ENCODE measurements around the gene TSHZ3.

Gene TSHZ3

DNA sequence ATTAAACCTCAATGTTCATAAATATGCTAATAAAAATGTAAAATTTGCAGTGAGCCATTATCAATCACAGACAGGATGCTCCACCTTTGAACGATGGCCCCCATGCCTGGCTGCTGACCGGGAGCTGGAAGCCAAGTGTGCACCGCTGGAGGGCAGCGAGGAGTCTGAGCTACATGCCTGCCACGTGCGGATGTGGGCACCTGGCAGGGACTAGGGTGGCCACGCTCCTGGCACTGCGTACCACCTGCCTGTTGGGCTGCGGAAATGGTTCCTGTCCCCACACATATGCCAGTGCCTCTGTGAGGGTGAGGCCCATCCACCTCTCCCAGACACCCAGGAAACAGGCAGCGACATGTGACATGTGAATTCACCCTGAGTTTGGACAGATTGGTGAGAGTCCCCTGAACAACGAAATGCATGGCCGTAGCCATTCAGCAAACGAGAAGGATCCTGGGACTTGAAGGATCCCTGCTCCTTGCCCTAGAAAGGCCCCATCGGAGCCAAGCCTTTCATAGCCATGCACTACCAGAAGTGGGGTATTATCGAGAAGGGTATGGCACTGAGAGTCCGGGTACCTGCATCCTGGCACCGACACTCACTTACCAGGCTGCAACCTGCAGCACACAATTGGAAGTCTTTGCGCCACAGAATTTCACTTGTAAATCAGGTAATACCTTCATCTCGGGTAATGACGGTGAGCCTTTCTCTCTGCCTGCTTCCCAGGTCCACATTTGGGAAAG, 35.8 kb downstream of the TSHZ3 start:
- no peak for DNase-seq

DNA sequence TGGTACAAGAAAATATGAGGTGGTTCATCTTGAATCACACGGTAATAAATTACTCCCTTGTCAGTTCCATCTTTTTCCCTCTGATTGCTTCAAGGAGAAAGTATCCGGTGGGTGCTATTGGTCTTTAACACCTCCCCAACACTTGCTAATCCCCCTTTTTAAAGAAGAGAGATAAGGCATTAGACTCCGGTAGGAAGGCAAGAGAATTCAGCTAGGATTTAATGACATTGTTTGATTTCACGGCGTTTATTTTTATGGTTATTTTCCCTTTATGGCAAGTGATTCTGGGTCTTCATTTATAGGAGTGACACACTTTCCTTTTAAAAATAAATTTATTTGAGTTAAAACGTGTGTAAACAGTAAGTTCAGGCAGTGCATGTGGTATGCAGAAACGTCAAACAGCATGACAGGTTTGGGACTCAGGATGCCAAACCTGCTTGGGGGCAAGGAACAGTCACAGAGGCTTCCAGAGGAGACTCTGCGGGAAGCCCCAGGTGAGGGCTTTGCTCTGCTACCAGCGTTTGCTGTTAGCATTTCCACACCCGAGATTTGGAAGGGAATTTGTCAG, 36.5 kb downstream of the TSHZ3 start:
- DNase-seq = no peak

DNA sequence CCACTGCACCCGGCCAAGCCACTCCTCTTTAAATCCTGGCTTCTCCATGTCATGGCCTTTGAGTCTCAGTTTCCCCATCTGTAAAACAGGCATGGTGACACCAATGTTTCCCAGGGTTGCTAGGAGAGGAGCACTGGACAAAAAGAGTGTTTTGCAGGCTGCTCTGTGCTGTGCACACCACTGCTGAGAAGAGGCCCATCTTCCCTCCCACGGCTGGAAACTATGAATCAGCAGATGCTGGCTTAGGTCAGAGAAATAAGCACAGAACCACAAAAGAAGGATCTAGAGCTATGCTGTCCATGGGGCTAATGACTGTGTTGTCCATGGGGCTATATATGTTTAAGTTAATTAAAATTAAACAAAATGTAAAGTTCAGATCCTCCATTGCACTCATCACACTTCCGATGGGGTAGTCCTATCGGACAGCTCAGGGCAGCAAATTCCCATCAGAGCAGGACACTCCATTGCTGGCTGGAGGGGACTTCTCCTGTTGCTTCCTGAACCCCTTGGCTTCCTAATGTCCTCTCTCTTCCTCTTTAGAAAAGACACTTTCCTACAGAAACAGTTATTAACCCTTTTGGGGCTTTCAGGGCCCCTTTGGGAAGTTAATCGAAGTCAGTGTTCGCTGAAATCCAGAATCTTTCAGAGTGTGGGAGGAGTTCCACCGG, 37.1 kb downstream of the TSHZ3 start:
- no peak for DNase-seq

DNA sequence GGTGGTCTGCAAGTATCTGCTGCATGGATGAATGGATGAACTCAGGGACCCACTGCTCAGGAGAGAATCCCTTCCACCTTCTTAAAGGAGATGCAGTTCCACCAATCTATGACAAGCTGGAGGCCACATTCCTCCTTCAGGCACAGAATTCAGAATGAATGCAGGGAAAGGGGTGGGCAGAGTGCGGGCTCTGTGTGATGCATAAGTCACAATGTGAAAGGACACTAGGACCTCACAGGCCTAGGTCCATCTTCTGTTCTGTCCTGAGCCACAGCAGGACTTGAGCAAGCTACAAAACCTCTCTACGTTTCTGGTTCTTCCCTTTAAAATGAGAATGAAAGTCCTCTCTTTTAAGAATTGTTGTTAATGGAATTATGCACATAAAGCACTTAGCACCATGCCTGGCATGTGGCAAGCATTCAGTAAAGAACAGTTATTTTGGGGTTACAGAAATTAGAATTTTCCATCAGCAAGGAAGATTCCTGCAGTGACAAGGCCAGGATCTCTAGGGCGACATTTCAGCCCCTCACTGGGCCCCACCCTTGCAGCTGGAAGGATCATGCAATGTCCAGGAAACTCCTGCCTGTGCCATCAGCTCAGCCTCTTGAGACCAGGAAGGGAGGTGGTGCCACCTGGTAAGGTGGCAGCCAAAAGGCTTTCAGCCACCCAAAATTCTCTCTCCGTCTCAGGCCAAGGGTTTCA, 38.7 kb downstream of the TSHZ3 start:
- DNase-seq = no peak

DNA sequence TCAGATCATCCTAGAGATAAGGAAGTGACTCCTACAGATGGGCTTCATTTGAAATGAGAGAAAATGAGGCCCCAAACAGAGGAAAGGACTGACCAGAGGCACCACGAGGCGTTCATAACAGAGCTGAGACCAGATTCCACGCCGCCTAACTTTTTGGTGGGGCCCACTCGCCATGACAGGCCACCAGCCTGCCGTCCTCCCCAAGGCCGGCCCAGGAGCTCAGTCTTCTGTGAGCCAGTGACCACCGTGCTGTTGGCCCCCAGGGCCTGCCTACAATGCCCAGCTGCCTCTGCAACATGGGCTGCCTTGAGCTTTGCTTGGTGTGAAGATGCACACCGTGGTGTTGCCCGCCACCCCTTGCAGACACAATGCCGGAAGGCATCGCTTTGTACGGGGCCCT, 40.5 kb downstream of the TSHZ3 start:
- DNase-seq = no peak

DNA sequence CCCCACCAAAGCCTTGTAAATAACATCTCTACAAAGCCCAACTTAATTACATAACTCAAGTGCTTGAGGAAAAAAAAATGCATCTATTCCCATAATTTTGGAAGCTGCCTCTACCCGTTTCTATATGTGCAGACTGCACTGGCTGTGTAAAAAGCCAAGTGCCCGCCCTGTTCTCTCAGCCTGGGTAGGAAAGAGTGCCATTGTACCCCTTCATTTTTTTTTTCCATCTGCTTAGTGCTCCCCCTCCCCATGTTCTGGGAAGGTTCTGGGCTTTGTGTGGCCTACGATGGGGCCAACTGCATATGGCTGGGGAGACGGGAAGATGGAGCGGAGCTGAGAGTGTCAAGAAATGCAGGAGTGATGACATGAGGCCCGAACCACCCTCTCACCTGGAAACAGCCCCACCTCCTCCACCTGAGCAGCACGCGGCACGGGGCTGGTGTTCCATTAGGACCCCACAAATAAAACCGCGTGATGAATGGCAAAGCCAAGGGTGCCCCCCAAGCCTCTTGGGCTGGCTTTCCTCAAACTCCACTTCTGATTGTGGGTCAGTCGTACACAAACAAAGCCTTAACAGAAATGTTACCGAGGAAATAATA, 42.1 kb downstream of the TSHZ3 start:
- DNase-seq = no peak

DNA sequence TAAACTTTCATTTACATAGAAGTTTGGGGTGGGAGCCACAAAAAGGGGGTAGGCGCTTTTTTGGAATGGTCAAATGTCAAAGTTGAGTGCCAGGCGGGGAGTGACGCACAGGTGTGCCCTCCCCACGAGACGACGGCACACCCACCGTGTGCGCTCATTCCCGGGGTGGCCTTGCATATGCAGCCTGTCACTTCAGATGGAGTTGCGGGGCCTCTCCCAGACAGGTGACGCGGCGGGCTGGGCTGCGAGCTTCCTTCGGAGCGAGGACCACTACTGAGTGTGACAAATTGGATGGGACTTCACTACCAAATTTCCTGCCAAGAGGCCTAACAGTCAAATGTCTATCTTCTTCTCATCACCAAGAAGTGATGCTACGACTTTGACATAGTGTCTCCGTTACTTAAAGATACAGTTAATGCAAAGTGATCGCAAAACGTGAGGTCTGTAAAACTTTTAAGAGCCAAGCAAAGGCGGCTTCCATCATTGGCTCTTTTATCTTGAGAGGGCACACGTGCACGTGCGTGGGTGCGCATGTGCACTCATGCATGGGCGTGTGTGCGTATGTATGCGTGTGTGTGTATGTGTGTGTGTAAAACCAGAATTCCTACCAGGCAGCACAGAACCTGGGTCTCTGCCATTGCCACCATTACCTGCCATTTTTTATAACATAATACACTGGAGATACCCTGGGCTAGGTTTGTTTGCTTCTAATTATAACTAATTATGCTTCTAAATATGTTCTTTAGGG, 43.1 kb downstream of the TSHZ3 start:
- DNase-seq = no peak

DNA sequence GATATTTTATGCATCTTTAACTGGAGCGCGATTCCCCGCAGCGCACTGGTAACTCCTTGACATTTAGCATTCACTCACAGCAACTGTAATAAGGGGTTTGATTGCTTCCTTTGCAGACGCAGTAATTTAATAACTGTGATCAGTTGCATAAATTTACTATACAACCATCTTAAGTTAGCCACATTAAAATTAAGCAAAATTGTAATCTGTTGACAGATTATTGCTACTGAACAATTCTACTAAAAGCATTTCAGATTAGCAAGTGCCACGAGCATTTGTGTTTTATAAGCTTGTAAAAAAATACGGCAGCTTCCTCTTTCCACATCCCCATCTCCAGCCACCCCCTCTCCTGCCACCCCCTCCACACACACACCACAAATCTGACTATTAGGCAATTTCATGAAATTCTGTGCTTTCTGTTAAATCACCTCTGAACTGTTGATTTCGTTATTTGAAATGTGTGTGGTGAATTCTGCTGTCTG, 44.4 kb downstream of the TSHZ3 start:
- DNase-seq = no peak

DNA sequence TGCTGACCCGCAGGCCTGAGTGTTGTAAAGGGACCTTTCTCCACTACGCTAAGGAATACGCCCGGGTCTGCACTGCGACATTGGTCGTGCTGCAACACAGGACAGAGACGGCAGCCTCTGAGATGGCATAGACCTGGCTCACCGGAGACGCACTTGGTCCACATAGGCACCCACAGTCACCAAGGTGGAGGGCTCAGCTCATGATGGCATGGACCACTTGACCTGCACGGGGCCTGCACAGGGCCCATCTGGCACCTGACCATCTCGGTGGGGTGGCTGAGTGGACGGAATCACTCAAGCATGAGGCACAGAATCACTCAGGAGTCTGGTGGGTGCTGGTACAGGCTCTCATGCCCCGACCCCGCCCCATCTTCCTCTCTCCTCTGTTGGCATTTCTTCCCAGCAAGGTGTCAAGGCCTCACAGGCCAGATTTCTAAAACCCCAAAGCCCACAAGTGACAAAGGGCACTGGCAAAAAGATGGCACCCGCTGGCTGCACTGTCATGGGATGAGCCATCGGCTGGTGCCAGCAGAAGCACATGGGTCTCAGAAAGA, 45.9 kb downstream of the TSHZ3 start:
- no peak for DNase-seq

DNA sequence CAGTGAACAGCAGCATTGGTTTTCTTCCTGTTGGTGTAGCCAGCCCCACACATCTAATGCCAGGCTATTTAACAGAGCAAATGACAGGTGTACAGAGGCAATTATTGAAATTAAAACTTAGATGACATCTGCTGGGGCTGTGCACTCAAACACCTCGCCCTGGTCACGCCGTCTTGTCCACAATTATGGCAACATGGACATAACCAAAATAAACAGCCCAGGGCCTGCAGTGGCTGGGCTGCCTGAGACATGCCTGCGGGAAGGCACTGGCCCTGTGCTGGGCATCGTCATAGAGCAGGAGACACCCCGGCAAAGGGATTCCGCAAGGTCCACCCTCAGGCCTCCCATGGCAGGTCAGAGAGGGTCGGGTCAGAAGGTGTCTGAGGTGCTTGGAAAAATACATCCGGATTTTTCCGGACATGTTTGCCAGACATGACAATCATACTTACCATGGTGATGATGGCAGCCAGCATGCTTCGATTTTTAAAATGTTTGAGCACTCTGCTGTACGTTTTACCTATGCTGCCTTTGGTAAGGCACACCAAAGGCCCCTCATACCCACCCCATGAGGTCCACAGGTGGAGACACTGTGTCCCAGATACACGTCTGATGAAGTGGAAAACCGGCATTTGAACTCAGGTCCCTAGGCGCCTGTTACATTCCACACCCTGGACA, 47.8 kb downstream of the TSHZ3 start:
- no peak for DNase-seq

DNA sequence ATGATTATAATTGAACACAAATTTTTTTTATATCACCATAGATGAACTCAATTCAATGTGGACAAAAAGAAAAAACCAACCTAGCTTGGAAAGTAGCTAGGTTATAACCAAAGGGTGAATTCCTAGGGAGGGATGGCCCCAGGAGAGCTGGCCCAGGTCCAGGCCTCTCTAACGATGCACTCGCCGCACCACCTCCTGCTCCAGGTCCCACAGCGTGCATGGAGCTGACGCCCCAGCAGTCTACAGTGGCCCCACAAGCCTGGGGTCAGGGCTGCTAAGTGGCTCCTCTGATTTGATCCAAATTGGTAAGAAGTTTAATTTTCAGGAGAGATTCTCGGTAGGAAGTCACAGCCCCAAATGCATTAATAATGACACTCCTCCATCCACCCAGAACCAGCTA, 48.8 kb downstream of the TSHZ3 start:
- no peak for DNase-seq

DNA sequence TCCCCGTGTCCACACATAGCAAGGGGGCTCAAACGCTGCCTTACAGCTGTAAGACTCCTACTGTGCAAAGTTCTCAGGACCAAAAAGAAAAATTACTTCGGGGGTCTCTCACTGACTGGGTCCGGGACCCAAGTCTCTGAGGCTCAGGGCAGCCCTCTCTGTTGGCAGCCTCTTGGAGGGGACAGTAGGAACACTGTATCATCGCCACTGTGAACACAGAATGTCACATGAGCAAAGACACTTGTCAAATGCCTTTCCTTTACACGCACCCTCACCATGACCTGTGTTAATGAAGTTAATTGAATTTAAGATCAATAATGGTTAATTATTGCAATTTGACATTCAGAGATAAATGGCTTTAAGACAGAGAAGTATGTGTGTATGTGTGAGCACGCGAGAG, 49.6 kb downstream of the TSHZ3 start:
- DNase-seq = no peak

DNA sequence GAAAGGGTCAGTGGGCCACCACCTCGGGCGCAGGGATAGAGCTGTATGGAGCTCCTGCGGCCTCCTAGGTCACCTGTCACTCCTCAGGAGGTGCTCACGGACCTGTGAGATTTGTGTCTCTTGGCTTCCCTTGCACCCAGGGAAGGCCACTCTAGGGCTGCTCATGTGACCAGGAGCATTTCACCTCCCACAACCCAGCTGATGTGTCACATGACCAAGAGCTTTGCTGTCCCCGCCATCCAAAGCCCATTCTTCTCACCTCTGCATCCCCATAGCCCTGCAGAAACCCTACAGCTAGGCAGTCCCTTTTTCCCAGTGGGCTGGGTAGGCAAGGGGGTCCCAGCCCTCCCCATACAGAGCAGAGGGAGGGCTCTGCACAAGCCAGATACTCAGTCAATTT, 51.2 kb downstream of the TSHZ3 start:
- no peak for DNase-seq

DNA sequence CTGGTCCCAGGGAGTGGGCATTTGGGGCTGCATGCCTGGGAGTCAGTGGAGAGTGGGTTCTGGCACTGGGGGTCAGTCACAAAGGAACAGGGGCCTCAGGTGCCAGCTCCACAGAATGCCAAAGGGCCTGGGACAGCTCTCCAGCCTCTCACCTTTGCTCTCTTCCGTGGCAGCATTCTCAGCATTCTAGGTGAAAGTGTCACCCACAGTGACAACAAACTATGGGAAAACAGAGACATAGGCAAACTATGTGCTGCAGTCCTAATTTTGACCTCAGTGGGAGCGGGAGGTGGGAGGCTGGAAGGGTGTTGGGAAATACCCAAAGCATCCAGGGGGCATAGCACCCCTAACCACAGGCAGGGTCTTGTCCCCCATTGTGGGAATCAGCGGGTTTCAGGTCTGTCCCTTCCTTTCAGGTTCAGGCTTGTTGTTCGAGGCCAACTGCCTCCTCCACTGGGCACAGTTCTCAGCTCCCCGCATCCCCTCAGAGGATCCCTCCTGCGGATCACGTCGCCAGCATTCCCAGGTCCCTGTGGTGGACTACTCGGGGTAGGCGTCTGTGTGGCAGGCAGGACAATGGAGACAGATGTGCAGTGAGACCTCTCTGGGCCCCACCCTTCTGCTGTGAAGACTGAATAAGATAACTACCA, 52.4 kb downstream of the TSHZ3 start:
- no peak for DNase-seq

DNA sequence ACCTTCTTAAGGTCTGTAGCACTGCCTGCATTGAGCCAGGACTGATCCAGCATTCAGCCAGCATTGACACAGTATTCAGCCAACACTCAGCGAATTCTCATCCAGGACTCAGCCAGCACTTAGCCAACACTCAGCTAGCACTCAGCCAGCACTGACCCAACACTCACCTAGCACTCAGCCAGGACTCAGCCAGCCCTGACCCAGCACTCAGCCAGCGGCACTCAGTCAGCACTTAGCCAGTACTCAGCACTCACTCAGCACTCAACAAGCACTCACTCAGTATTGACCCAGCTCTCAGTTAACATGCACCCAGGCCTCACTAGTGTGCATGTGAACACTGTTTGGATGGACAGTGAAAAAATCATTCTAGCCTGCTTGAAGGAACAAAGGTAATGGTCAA, 55.0 kb downstream of the TSHZ3 start:
- no peak for DNase-seq

DNA sequence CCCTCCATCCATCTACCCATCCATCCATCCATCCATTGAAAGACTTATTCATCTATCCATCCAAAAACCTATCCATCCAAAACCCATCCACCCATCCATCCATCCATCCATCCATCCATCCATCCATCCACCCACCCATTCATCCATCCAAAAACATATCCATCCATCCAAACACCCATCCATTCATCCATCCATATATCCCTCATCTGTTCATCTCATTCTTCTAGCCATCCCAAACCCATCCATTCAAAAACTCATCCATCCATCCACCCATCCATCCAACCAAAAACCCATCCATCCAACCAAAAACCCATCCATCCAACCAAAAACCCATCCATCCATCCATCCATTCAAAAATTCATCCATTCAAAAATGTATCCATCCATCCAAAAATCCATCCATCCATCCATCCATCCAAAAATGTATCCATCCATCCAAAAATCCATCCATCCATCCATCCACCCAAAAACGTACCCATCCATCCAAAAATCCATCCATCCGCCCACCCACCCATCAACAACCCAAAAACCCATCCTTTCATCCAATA, 56.5 kb downstream of the TSHZ3 start:
- DNase-seq = no peak

DNA sequence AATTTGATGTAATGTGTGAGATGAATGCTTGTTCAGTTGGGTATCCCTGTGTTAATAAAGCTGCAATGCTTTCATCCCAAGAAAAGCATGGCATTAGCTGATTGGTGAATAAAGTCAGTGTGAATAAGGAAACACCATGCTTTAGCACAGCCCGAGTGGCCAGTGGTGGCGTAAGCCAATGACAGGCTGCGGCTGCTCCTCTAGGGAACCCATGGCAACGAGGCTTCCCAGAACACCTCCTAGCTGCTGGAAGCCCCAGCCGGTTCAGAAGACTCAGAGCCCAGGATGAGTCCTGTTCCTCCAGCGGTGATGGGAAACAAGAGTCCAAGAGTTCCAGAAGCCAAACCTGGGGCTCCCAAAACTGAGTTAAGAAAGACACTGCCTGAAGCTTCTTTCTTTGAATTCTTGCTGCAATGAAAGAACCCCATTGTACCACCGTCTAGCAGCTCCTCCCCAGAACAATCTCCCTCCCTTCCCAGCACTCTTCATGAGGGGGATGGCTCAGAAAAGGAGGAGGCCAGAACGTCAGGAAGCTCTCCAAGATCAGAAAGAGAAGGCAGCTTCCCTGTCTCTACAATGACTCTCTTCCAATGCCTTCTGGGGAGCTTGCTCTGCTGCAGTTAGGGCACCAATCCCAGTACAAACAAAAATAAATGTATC, 58.2 kb downstream of the TSHZ3 start:
- no peak for DNase-seq

DNA sequence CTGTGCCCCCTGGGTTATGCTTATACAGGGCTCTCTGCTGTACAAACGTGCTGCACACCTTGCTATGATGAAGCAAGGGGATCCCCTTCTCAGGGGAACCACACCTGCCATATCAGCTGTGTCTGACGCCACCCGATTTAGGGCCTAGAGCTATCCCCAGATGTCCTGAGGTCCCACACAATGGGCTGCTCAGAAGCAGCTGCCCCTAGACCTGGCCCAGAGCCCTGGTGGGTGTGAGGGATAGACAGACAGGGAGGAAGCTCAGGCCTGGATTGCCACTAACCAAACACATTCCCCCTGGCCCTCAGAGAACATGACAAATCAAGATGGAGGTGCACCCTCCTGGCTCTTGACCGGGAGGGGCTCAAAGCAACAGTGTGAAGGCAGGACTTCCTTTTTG, 59.3 kb downstream of the TSHZ3 start:
- no peak for DNase-seq

DNA sequence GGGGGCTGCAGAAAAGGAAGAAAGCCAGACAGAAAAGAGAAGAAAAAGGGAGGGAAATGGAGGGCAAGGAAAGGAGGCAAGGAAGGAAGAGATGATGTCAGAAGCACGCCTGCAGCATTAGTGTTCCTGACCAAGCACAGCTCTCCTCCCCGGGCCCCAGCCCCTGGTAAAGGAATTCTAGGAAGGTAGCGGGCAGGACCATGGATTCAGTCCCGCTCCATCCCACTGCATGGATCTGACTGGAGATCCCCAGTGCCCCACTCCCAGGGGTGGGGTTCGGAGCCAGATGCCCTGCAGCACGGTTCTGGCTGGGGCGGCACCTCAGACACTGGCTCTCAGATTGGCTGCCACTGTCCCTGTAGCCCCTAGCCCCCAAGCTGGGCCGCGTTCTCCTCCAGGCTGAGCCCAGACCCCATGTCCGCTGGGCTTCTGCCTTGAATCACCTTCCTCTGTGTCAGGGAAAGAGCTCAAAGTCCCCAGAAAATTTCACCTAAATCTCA, 59.8 kb downstream of the TSHZ3 start:
- DNase-seq = no peak

DNA sequence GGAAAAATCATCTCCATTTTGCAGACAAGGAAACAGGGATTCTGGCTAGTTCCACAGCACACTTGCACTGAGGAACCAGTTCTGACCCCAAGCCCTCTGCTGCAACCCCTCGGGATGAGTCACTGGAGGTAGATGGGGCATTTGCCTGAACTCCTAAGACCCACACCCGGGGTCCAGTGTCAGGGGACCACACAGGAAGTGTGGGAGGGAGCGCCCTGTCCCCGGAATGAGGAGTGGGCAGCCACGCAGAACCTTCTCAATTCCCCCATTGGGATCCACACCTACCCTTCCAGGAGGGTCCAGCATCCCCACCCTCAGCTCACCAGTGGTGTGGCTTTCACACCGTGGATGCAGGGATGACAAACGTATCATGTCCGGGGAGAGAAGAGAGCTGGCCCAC, 62.7 kb downstream of the TSHZ3 start:
- DNase-seq = no peak
